HG02588 (cell line): Measurements from ENCODE around the gene SORCS2.
"Not testable (repeated sequence)": the region's sequence is repeated elsewhere in the genome, so short reads cannot be mapped to it uniquely, and the experiment has no call there.

Source experiments
- ATAC-seq: cut with Tn5 transposase; IDR thresholded peaks from one replicate; pipeline ENCODE4 v1.9.1; 2021; ENCODE audit warnings: mild to moderate bottlenecking, moderate library complexity; ENCODE audit not compliant: unreplicated experiment

SORCS2 gene

GRCh38 chr4:7559741-7560395 lies 367.5 kb downstream of the SORCS2 start:
- no peak for ATAC-seq

- no peak for ATAC-seq
Measured at GRCh38 chr4:7561557-7561956, 369.2 kb downstream of the SORCS2 start.

GRCh38 chr4:7564242-7564641 lies 371.9 kb downstream of the SORCS2 start:
- no peak for ATAC-seq

- no peak for ATAC-seq
Measured at GRCh38 chr4:7565483-7565882, 373.1 kb downstream of the SORCS2 start.

GRCh38 chr4:7569810-7570783 lies 377.8 kb downstream of the SORCS2 start:
- ATAC-seq: no peak

GRCh38 chr4:7571001-7571400 lies 378.7 kb downstream of the SORCS2 start:
- ATAC-seq: no peak

- no peak for ATAC-seq
Measured at GRCh38 chr4:7571701-7572100, 379.4 kb downstream of the SORCS2 start.

GRCh38 chr4:7572894-7573293 lies 380.6 kb downstream of the SORCS2 start:
- ATAC-seq: no peak

GRCh38 chr4:7573576-7574091 lies 381.3 kb downstream of the SORCS2 start:
- ATAC-seq: no peak

- no peak for ATAC-seq
Measured at GRCh38 chr4:7574287-7575014, 382.1 kb downstream of the SORCS2 start.

GRCh38 chr4:7575426-7575825 lies 383.1 kb downstream of the SORCS2 start:
- no peak for ATAC-seq

- ATAC-seq: not testable (repeated sequence)
Measured at GRCh38 chr4:7577361-7578039, 385.2 kb downstream of the SORCS2 start.

- no peak for ATAC-seq
Measured at GRCh38 chr4:7581477-7581876, 389.1 kb downstream of the SORCS2 start.

GRCh38 chr4:7582313-7583097 lies 390.2 kb downstream of the SORCS2 start:
- no peak for ATAC-seq

GRCh38 chr4:7584098-7584497 lies 391.8 kb downstream of the SORCS2 start:
- no peak for ATAC-seq

GRCh38 chr4:7584606-7585159 lies 392.3 kb downstream of the SORCS2 start:
- ATAC-seq: no peak

- no peak for ATAC-seq
Measured at GRCh38 chr4:7585768-7586167, 393.4 kb downstream of the SORCS2 start.

GRCh38 chr4:7587433-7588405 lies 395.4 kb downstream of the SORCS2 start:
- no peak for ATAC-seq
